Kidney tubule cell (primary cell): ENCODE data around the gene WNT5B.
"Not testable (repeated sequence)": the region's sequence is repeated elsewhere in the genome, so short reads cannot be mapped to it uniquely, and the experiment has no call there.

Source experiments
- DNase-seq: peaks from one replicate; pipeline ENCODE4 v3.0.0-alpha.2; 2018; ENCODE audit warnings: low spot score

The WNT5B gene

DNA sequence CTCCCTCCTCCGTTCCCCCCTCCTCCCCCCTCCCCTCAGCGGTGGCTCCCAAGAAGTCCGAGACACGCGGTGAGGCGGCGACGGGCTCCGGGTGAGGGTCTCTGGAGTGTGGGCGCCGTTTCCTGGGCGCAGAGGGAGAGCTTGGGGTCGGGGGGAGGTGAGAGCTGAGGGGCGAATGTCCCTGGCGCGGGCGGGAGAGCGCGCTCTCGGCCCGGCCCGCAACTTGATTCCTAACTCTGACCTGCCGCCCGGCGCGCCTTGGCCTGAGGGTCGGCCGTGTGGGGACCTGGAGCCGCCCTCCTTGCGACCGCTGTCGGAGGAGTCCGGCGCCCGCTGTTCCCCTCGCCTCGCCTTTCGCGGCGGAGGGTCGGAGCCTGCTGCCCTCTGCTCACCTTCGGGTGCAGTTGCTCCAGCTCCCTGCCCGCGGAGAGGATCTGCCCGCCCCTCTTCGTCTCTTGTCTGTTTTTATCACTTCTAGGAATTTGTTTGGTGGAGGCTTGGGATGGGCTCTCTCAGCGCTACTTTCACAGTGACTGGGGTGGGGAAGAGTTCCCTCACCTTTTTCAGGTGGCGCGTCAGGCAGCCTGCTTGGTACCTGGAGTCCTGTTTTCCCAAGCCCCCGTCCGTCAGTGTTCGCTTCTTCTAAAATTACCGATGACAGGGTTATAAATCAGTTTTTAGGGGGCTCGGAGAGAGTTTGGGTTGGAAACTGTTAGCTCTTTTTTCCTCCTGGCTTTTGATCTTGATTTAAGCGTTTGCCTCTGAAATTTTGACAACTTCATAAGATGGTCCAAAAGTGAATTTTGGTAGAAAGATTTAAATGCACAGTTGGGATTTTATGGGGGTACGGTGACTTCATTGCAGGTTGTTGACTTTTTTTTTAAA, 62.3 kb downstream of the WNT5B start:
- DNase-seq = peak; percentile 40

DNA sequence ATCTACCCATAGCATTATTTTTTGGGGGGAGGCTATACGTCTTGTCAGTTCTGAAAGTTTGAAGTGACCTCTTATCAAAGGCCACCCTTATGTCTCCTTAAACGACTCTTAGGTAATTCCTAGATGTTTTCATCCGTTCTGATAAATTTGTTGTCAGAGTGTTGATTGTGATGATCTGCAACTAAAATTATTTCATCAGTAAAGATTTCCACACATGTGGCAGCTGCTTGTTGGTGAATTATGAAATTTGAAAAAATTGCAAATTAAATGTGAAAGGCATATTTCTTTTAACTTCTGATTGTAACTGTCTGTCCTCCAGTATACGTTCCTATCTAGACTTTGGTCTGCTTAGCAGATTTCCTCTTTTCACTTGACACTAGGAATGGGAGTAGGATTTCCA, 63.2 kb downstream of the WNT5B start:
- DNase-seq = no peak

GRCh38 chr12:1692895-1693610, 64.0 kb downstream of the WNT5B start:
- no peak for DNase-seq

DNA sequence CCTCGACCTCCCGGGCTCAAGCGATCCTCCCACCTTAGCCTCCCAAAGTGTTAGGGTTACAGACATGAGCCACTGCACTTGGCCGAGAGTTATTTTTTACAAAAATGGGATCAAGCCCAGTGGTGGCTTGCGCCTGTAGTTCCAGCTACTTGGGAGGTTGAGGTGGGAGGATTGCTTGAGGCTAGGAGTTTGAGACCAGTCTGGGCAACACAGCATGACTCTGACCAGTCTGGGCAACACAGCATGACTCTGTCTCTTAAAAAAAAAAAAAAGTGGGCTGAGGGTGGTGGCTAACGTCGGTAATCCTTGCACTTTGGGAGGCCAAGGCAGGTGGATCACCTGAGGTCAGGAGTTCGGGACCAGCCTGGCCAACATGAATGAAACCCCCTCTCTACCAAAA, 66.1 kb downstream of the WNT5B start:
- not testable (repeated sequence) for DNase-seq

- no peak for DNase-seq
Observed at GRCh38 chr12:1695886-1696670, 67.0 kb downstream of the WNT5B start.

DNA sequence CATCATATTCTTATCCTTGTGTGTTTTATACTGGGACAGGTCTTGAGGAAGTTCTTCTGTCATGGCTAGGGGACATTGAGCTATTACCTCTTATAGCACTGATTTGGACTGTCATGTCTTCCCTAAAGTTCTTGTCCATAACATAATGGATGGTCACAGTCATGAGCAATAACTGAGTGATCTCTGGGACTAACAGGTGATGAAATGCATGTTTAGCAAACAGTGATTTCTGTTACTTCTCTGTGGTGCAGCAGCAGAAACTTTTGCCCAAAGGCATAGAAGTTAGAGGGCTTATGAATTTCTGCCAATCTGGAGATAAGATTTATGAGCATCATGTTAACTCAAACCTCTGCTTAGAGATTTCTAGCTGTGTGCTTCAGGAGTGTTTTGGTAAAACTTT, 67.8 kb downstream of the WNT5B start:
- no peak for DNase-seq
